Panc1 (cell line): ENCODE data around the gene ZNF644. TPM values are rescaled to one million over a fixed set of nuclear protein-coding genes. Genes with fewer than 3 reads are reported as not detected.

Experiments used
- ATAC-seq: fragments of 200-7000 bp; cut with Tn5 transposase; 2 replicates; pipeline ENCODE4 v1.9.1; 2020; ENCODE audit warnings: mild to moderate bottlenecking, moderate library complexity
- BruUV-seq: library from RNA; stranded (reverse); fragments of 400-500 nt; replicated peaks from 2 replicates; lab custom pipeline; 2021; lab: Mats Ljungman, UMichigan
- CTCF ChIA-PET: fragments of 300-600 bp; sonication (Branson Sonifier 250); formaldehyde crosslinking; loops from one replicate; lab custom pipeline; 2022; ENCODE audit warnings: antibody characterized with exemption; lab: Charles Lee
- POLR2A ChIA-PET: fragments of 300-600 bp; sonication (Branson Sonifier 250); formaldehyde crosslinking; loops from one replicate; lab custom pipeline; 2022; ENCODE audit warnings: antibody characterized with exemption; lab: Charles Lee
- DNase-seq: peaks from one replicate; pipeline ENCODE4 v3.0.0-alpha.2; 2010; ENCODE audit warnings: low read depth, low spot score
- H3K27ac ChIP-seq: 2 replicates; pipeline ENCODE4 v1.5.1; 2011; ENCODE audit warnings: mild to moderate bottlenecking, low read length, inconsistent platforms
- H3K27me3 ChIP-seq: fragments of 200-500 bp; sonication (Bioruptor generic); 2 replicates; pipeline ENCODE4 v1.6.0; 2014; ENCODE audit warnings: low read length, inconsistent platforms; ENCODE audit not compliant: control insufficient read depth, insufficient read depth
- H3K36me3 ChIP-seq: fragments of 200-500 bp; sonication (Bioruptor generic); 2 replicates; pipeline ENCODE4 v1.5.1; 2014; ENCODE audit warnings: inconsistent platforms, mild to moderate bottlenecking, low read length, moderate library complexity; ENCODE audit not compliant: control insufficient read depth, insufficient read depth
- H3K4me1 ChIP-seq: 2 replicates; pipeline ENCODE4 v1.5.1; 2011; ENCODE audit warnings: inconsistent platforms, mild to moderate bottlenecking, low read length, moderate library complexity; ENCODE audit not compliant: control insufficient read depth, insufficient read depth
- H3K4me3 ChIP-seq, 2 experiments: 2 replicates each; pipeline ENCODE4 v1.5.1; 2011 to 2012; ENCODE audit warnings: low read depth in 2 of 2, low read length in 2 of 2, mild to moderate bottlenecking in 2 of 2, inconsistent platforms in 1 of 2, moderate library complexity in 1 of 2
- H3K9me3 ChIP-seq: fragments of 200-500 bp; sonication (Bioruptor generic); 2 replicates; pipeline ENCODE4 v1.5.1; 2014; ENCODE audit warnings: low read depth, mild to moderate bottlenecking, inconsistent platforms, low read length, moderate library complexity; ENCODE audit not compliant: control insufficient read depth, insufficient read depth
- CTCF ChIP-seq: fragments of 450-650 bp; IDR thresholded peaks from 2 replicates; pipeline ENCODE4 v1.5.1; 2017; ENCODE audit warnings: mild to moderate bottlenecking
- POLR2AphosphoS5 ChIP-seq: IDR thresholded peaks from 2 replicates; pipeline ENCODE4 v1.6.1; 2012; ENCODE audit warnings: mild to moderate bottlenecking, low read depth, low read length, moderate library complexity
- SIN3A ChIP-seq: IDR thresholded peaks from 2 replicates; pipeline ENCODE4 v1.6.1; 2012; ENCODE audit warnings: low read depth, mild to moderate bottlenecking, low read length, moderate library complexity, borderline replicate concordance; ENCODE audit not compliant: insufficient read depth
- TCF7L2 ChIP-seq: IDR thresholded peaks from 2 replicates; pipeline ENCODE4 v1.6.1; 2011; ENCODE audit warnings: mild to moderate bottlenecking, low read depth, low read length, inconsistent platforms
- in situ Hi-C: cut with HindIII; loops from 2 replicates; pipeline ENCODE4 v1.10.0; 2016; ENCODE audit warnings: low sequenced_read_pairs, low pct_unique_long_range_greater_than_20kb
- intact Hi-C: fragments of 100-400 bp; cut with micrococcal nuclease; formaldehyde crosslinking; loops from one replicate; pipeline ENCODE4 v1.10.0; 2022; ENCODE audit not compliant: unreplicated experiment
- total RNA-seq: library from RNA; stranded (reverse); gene quantifications from one replicate; pipeline ENCODE4 v1.2.1, GENCODE V29; 2021; ENCODE audit not compliant: unreplicated experiment
- TF ChIP-seq, protein P1 (sequence below), 2 experiments: IDR thresholded peaks; 2 replicates each; pipeline ENCODE4 v1.6.1; 2011 to 2012; ENCODE audit warnings: low read depth in 2 of 2, control low read depth in 1 of 2, low read length in 1 of 2, mild to moderate bottlenecking in 1 of 2, moderate library complexity in 1 of 2; ENCODE audit not compliant: insufficient read depth in 1 of 2

The ZNF644 gene
- total RNA-seq, 1 experiment from 2014 or later = 74.2 TPM

DNA sequence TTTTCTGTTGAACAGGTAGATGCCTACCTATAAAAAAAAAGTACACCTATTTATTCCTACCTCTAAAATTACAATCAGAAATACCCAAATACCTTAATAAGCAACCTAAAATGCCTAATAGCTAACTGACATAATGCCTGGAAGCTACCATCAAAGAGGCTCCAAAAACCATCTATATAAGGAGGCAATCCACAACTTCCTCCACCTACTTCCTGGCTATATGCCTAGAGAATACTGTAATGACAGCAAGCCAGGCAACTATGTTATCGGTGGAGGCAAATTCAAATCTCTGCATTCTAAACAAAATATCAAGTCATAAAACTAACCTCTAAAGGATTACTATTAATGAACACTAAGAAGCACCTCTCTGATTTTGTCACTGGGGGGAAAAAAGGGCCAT lies 10.1 kb downstream of the ZNF644 start:
- Histone ChIP-seq H3K4me3 (no peak overlapping the region), H3K36me3 (no peaks in the 10 kb centered on the region), H3K27ac (no peak overlapping the region), H3K9me3 (no peaks in the 10 kb centered on the region), H3K4me1 (peaks cover 18% of the 10 kb centered on the region), H3K27me3 (no peaks in the 10 kb centered on the region)
- ATAC-seq (no peak), DNase-seq (no peak)
- ChIA-PET POLR2A (no interaction called here), CTCF (no interaction called here)
- intact Hi-C loops (loop anchor here (10.0 kb wide), 1 partner anchor 153 kb away; no protein-coding TSS in a partner anchor), in situ Hi-C loops (no loop called here)
- BruUV-seq = no TSS peak
- no peak for TF ChIP-seq POLR2AphosphoS5
- no peak for TF ChIP-seq CTCF
- TF ChIP-seq, protein P1, sequence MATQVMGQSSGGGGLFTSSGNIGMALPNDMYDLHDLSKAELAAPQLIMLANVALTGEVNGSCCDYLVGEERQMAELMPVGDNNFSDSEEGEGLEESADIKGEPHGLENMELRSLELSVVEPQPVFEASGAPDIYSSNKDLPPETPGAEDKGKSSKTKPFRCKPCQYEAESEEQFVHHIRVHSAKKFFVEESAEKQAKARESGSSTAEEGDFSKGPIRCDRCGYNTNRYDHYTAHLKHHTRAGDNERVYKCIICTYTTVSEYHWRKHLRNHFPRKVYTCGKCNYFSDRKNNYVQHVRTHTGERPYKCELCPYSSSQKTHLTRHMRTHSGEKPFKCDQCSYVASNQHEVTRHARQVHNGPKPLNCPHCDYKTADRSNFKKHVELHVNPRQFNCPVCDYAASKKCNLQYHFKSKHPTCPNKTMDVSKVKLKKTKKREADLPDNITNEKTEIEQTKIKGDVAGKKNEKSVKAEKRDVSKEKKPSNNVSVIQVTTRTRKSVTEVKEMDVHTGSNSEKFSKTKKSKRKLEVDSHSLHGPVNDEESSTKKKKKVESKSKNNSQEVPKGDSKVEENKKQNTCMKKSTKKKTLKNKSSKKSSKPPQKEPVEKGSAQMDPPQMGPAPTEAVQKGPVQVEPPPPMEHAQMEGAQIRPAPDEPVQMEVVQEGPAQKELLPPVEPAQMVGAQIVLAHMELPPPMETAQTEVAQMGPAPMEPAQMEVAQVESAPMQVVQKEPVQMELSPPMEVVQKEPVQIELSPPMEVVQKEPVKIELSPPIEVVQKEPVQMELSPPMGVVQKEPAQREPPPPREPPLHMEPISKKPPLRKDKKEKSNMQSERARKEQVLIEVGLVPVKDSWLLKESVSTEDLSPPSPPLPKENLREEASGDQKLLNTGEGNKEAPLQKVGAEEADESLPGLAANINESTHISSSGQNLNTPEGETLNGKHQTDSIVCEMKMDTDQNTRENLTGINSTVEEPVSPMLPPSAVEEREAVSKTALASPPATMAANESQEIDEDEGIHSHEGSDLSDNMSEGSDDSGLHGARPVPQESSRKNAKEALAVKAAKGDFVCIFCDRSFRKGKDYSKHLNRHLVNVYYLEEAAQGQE (IDR thresholded peaks at IDR 0.05; ENCODE audit: insufficient read depth in 1 of 2, low read depth in 2 of 2, low read length in 1 of 2) = no peak
- no peak for TF ChIP-seq TCF7L2
- TF ChIP-seq SIN3A = no peak

DNA sequence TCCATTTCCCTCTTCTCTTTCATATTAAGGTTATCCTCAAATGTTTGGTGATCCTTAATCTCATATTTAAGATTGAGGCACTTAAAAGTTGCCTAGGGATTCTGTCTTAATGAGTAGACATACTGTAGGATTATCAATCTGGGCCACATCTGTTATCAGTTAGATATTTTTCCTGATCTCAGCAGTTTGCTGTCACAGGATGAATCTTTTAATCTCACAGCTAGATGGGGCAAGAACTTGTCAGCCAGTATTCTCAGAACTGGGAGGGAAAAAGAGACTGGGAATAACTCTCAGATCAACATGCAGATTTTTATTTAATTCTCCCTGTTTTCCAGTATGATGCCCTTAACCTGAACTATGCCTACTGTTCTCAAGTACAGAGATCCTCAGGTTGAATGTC lies 14.0 kb downstream of the ZNF644 start:
- H3K9me3 ChIP-seq = peaks cover 10% of the 10 kb centered on the region; the same call in 1 of the 2 replicates
- CTCF ChIA-PET = no interaction called here
- POLR2A ChIA-PET = no interaction called here
- no peak overlapping the region for H3K4me3 ChIP-seq
- in situ Hi-C loops (no loop called here), intact Hi-C loops (no loop called here)
- no peak for TF ChIP-seq TCF7L2
- TF ChIP-seq POLR2AphosphoS5 = no peak
- TF ChIP-seq, protein P1 (IDR thresholded peaks at IDR 0.05; ENCODE audit: insufficient read depth in 1 of 2, low read depth in 2 of 2, low read length in 1 of 2) = no peak
- TF ChIP-seq CTCF = no peak
- TF ChIP-seq SIN3A = no peak
- H3K27me3 ChIP-seq = no peaks in the 10 kb centered on the region
- BruUV-seq = no TSS peak
- DNase-seq (no peak), ATAC-seq (no peak)
- H3K4me1 ChIP-seq = peaks cover 6% of the 10 kb centered on the region
- no peaks in the 10 kb centered on the region for H3K36me3 ChIP-seq
- no peak overlapping the region for H3K27ac ChIP-seq
